Urothelium cell line (cell line): ENCODE results near the gene GABRG3.

Source experiments
- DNase-seq: peaks from one replicate; pipeline ENCODE4 v3.0.0; 2011; ENCODE audit warnings: low spot score, mixed read lengths
- FAIRE-seq: peaks from 2 replicates; lab custom pipeline; 2011; peaks lifted over from hg19 to GRCh38; lab: Jason Lieb, UNC

The GABRG3 gene

GRCh38 chr15:27396521-27396920 lies 425.5 kb downstream of the GABRG3 start:
- no peak for DNase-seq
- no peak for FAIRE-seq

GRCh38 chr15:27396996-27397395 lies 426.0 kb downstream of the GABRG3 start:
- no peak for DNase-seq
- no peak for FAIRE-seq

GRCh38 chr15:27398631-27399161 lies 427.7 kb downstream of the GABRG3 start:
- FAIRE-seq (no peak), DNase-seq (no peak)

- no peak for DNase-seq
Observed at GRCh38 chr15:27399241-27399640, 428.3 kb downstream of the GABRG3 start.

GRCh38 chr15:27401471-27401870 lies 430.5 kb downstream of the GABRG3 start:
- DNase-seq (no peak), FAIRE-seq (no peak)

More at GRCh38 chr15:27399241-27399640, 428.3 kb downstream of the GABRG3 start:
- no peak for FAIRE-seq

- no peak for DNase-seq
- FAIRE-seq: no peak
Observed at GRCh38 chr15:27408428-27408827, 437.4 kb downstream of the GABRG3 start.

GRCh38 chr15:27410996-27411605 lies 440.1 kb downstream of the GABRG3 start:
- no peak for FAIRE-seq
- DNase-seq: no peak

- FAIRE-seq: no peak
- no peak for DNase-seq
Observed at GRCh38 chr15:27412415-27412814, 441.4 kb downstream of the GABRG3 start.

GRCh38 chr15:27414168-27414870 lies 443.3 kb downstream of the GABRG3 start:
- FAIRE-seq (peak; percentile 74), DNase-seq (peak; percentile 35)

- FAIRE-seq (no peak), DNase-seq (no peak)
Observed at GRCh38 chr15:27418726-27419125, 447.7 kb downstream of the GABRG3 start.

- no peak for DNase-seq
- no peak for FAIRE-seq
Observed at GRCh38 chr15:27422997-27423396, 452.0 kb downstream of the GABRG3 start.

GRCh38 chr15:27426805-27427204 lies 455.8 kb downstream of the GABRG3 start:
- FAIRE-seq: no peak
- no peak for DNase-seq

- no peak for FAIRE-seq
- no peak for DNase-seq
Observed at GRCh38 chr15:27427276-27427675, 456.3 kb downstream of the GABRG3 start.

GRCh38 chr15:27428151-27428550 lies 457.2 kb downstream of the GABRG3 start:
- no peak for FAIRE-seq
- no peak for DNase-seq

- no peak for DNase-seq
- FAIRE-seq: no peak
Observed at GRCh38 chr15:27429577-27429976, 458.6 kb downstream of the GABRG3 start.

GRCh38 chr15:27433604-27434003 lies 462.6 kb downstream of the GABRG3 start:
- DNase-seq (no peak), FAIRE-seq (no peak)

- FAIRE-seq (no peak), DNase-seq (no peak)
Observed at GRCh38 chr15:27438403-27439375, 467.7 kb downstream of the GABRG3 start.

GRCh38 chr15:27441120-27441519 lies 470.1 kb downstream of the GABRG3 start:
- DNase-seq: no peak

GRCh38 chr15:27448234-27448633 lies 477.3 kb downstream of the GABRG3 start:
- DNase-seq: no peak
- FAIRE-seq: no peak

More at GRCh38 chr15:27441120-27441519, 470.1 kb downstream of the GABRG3 start:
- FAIRE-seq: no peak

- no peak for FAIRE-seq
- no peak for DNase-seq
Observed at GRCh38 chr15:27448986-27449385, 478.0 kb downstream of the GABRG3 start.

GRCh38 chr15:27449941-27450340 lies 479.0 kb downstream of the GABRG3 start:
- no peak for FAIRE-seq
- no peak for DNase-seq
